Osteoblast (primary cell): Measurements from ENCODE around the gene SYT13. TPM values are rescaled to one million over a fixed set of nuclear protein-coding genes. Genes with fewer than 3 reads are reported as not detected.

Source experiments
- DNase-seq: peaks from one replicate; pipeline ENCODE4 v3.0.0; 2011; ENCODE audit warnings: low spot score, mixed read lengths; ENCODE audit not compliant: insufficient read length; ENCODE audit errors: missing footprints
- H2AFZ ChIP-seq: 2 replicates; pipeline ENCODE4 v1.6.0; 2011; ENCODE audit warnings: mild to moderate bottlenecking, low read length
- H3K27ac ChIP-seq: 2 replicates; pipeline ENCODE4 v1.5.1; 2011; ENCODE audit warnings: mild to moderate bottlenecking, low read depth, low read length, moderate library complexity
- H3K27me3 ChIP-seq: 2 replicates; pipeline ENCODE4 v1.6.0; 2012; ENCODE audit warnings: mild to moderate bottlenecking, control low read depth, inconsistent platforms, low read length, moderate library complexity; ENCODE audit not compliant: insufficient read depth
- H3K36me3 ChIP-seq: 2 replicates; pipeline ENCODE4 v1.5.1; 2011; ENCODE audit warnings: mild to moderate bottlenecking, low read length, control low read depth, moderate library complexity; ENCODE audit not compliant: insufficient read depth
- H3K4me1 ChIP-seq: 2 replicates; pipeline ENCODE4 v1.5.1; 2011; ENCODE audit warnings: mild to moderate bottlenecking, low read length, control low read depth, moderate library complexity; ENCODE audit not compliant: insufficient read depth
- H3K4me2 ChIP-seq: 2 replicates; pipeline ENCODE4 v1.6.0; 2011; ENCODE audit warnings: mild to moderate bottlenecking, low read length; ENCODE audit not compliant: insufficient read depth
- H3K4me3 ChIP-seq: fragments of 200-600 bp; sonication (generic); 3 replicates; pipeline ENCODE4 v1.5.1; 2012; ENCODE audit warnings: mild to moderate bottlenecking, low read length, inconsistent platforms; ENCODE audit not compliant: insufficient read depth
- H3K79me2 ChIP-seq: 2 replicates; pipeline ENCODE4 v1.6.0; 2012; ENCODE audit warnings: mild to moderate bottlenecking, low read length, control low read depth, inconsistent platforms; ENCODE audit not compliant: insufficient read depth
- H3K9me3 ChIP-seq: 2 replicates; pipeline ENCODE4 v1.5.1; 2011; ENCODE audit warnings: low read depth, low read length, control low read depth
- H4K20me1 ChIP-seq: 2 replicates; pipeline ENCODE4 v1.6.0; 2012; ENCODE audit warnings: mild to moderate bottlenecking, low read length, control low read depth; ENCODE audit not compliant: insufficient read depth
- total RNA-seq: library from RNA; depleted of rRNA; stranded (reverse); fragments of >200 nt; gene quantifications from 2 replicates; pipeline ENCODE4 v1.2.3, GENCODE V29; 2012
- TF ChIP-seq, protein P1 (sequence below): IDR thresholded peaks from 2 replicates; pipeline ENCODE4 v1.5.1; 2011; ENCODE audit warnings: mild to moderate bottlenecking, low read depth, low read length, moderate library complexity; ENCODE audit errors: extremely low read depth

Gene SYT13
- total RNA-seq, 1 donor = under 0.01 TPM

DNA sequence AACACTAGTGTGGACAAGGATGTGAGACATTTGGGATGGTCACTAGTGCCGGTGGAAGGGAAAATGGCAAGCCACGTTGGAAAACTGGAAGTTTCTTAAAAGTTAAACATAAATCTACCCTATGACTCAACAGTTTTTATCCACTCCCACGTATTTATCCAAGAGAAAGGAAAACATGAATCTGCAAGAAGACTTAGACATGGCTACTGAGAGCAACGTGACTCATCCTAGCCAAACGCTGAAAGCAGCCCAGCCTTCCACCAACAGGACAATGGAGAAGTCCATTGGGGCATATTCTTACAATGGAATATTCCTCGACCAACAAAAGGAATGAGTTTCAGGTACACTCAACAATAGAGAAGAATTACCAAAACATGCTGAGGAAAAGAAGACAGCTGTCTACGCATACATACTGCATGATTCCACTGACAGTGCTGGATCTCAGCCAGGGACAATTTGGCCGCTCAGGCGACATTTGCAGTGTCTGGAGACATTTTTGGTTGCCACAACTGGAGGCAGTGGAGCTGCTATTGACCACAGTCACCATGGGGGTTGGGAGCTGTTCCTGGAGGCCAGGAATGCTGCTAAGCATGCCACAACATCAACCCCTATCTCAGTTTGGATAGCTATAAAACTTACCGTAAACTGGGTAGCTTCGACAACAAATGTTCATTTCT, 21.2 kb downstream of the SYT13 start:
- Histone ChIP-seq H3K9me3 (no peaks in the 10 kb centered on the region), H3K36me3 (no peaks in the 10 kb centered on the region), H2AFZ (peak overlapping the region; percentile 58), H3K27ac (peak overlapping the region; percentile 70), H3K4me2 (peak overlapping the region; percentile 66), H3K27me3 (peaks cover 3% of the 10 kb centered on the region), H3K79me2 (no peaks in the 10 kb centered on the region), H4K20me1 (no peaks in the 10 kb centered on the region), H3K4me3 (peak overlapping the region; percentile 38), H3K4me1 (peaks cover 20% of the 10 kb centered on the region)
- peak; percentile 94 for DNase-seq
- TF ChIP-seq, protein P1, sequence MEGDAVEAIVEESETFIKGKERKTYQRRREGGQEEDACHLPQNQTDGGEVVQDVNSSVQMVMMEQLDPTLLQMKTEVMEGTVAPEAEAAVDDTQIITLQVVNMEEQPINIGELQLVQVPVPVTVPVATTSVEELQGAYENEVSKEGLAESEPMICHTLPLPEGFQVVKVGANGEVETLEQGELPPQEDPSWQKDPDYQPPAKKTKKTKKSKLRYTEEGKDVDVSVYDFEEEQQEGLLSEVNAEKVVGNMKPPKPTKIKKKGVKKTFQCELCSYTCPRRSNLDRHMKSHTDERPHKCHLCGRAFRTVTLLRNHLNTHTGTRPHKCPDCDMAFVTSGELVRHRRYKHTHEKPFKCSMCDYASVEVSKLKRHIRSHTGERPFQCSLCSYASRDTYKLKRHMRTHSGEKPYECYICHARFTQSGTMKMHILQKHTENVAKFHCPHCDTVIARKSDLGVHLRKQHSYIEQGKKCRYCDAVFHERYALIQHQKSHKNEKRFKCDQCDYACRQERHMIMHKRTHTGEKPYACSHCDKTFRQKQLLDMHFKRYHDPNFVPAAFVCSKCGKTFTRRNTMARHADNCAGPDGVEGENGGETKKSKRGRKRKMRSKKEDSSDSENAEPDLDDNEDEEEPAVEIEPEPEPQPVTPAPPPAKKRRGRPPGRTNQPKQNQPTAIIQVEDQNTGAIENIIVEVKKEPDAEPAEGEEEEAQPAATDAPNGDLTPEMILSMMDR = no peak

DNA sequence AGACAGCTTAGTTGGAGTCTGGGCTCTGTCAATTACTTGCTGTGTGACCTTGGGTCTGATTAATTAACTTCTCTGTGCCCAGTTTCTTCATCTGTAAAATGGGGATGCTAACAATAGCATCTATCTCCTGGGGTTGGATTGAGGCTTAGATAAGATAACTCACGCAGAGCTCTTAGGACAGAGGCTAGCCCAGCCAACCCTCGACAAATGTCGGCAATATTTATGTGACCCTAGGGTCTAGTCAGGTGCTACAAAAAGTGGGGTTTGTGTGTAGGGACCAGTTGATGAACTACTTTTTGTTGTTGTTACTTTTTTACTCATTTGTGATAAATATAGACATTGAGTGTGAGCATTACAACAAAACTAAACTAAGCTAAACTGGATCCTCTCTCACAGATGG, 22.4 kb downstream of the SYT13 start:
- H3K4me3 ChIP-seq = no peak overlapping the region
- no peaks in the 10 kb centered on the region for H3K79me2 ChIP-seq
- no peak for DNase-seq
- H2AFZ ChIP-seq = no peak overlapping the region
- no peaks in the 10 kb centered on the region for H3K27me3 ChIP-seq
- no peaks in the 10 kb centered on the region for H3K36me3 ChIP-seq
- peaks cover 28% of the 10 kb centered on the region for H3K4me1 ChIP-seq
- H3K4me2 ChIP-seq = no peak overlapping the region
- H4K20me1 ChIP-seq = no peaks in the 10 kb centered on the region
- no peaks in the 10 kb centered on the region for H3K9me3 ChIP-seq
- H3K27ac ChIP-seq = no peak overlapping the region
- TF ChIP-seq, protein P1 = no peak

DNA sequence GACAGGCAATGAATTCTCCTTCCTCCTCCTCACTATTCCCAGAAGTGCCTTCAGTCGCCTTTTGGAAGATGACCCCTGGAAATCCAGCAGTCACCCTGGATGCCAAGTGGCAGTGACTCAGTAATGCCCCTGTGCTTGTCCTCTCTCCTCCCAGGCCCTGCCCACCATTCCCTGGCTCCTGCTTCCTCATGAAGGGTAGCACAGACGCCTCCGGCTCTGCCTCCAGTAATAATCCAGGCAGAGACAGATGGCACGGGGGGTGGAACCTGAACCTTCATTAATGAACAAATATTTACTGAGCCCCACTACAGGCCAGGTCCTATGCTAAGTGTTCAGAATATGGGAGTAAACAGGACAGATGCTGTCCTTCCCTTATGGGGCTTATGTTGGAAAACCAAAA, 23.2 kb downstream of the SYT13 start:
- Histone ChIP-seq H3K9me3 (no peaks in the 10 kb centered on the region), H3K27me3 (no peaks in the 10 kb centered on the region), H3K4me3 (no peak overlapping the region), H3K79me2 (no peaks in the 10 kb centered on the region), H3K4me1 (peaks cover 28% of the 10 kb centered on the region), H3K4me2 (no peak overlapping the region), H3K36me3 (no peaks in the 10 kb centered on the region), H2AFZ (peak overlapping the region; percentile 63), H3K27ac (no peak overlapping the region), H4K20me1 (no peaks in the 10 kb centered on the region)
- TF ChIP-seq, protein P1 = no peak
- DNase-seq = no peak

DNA sequence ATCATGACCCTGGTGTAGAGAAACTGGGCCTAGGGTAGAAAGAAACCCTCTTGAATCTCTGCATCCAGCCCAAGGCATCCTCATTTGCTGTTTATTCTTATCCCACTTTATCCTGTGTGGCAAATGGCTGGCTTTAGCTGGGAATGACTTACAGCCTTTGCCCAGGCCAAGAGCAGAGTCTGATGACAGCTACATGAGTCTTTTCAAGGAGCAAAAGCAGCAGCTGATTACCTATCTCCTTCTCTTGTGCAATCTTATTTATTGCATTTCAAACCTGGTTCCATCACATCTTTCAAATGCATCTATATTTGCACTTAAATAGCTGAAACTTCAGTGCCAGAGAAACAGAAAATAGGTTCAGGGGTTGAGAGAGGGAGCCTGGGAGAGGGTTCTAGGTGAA, 26.1 kb downstream of the SYT13 start:
- Histone ChIP-seq H3K4me2 (no peak overlapping the region), H3K4me3 (no peak overlapping the region)

More for the DNA sequence above, 26.1 kb downstream of the SYT13 start:
- no peaks in the 10 kb centered on the region for H3K9me3 ChIP-seq
- no peaks in the 10 kb centered on the region for H4K20me1 ChIP-seq
- H3K79me2 ChIP-seq = no peaks in the 10 kb centered on the region
- no peak overlapping the region for H3K27ac ChIP-seq
- no peaks in the 10 kb centered on the region for H3K27me3 ChIP-seq
- H3K4me1 ChIP-seq = peaks cover 17% of the 10 kb centered on the region
- H3K36me3 ChIP-seq = no peaks in the 10 kb centered on the region
- TF ChIP-seq, protein P1 = no peak
- no peak for DNase-seq
- H2AFZ ChIP-seq = no peak overlapping the region
